ENCODE data around the gene SASS6.

DNA sequence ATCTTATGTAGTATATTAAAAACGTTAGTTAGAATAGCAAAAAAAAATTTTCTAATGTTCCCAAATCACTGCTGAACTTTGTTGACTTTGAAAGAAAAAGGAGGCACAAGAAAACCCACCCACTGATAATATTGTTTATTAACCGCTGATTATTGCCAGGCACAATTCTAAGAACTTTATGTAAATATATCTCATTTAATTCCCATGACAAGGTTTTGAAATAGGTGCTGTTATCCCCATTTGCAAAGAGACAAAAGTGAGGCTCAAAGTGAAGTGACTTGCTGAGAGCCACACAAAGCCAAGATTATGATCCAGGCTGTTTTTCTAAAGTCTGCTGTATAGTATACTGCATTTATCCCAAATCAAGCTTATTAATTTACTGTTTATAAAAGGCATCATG lies 56.4 kb downstream of the SASS6 start:
- TF ChIP-seq POLR2AphosphoS5 (IDR thresholded peaks at IDR 0.05; ENCODE audit: low read length) (no peak), EZH2 (IDR thresholded peaks at IDR 0.05; ENCODE audit: borderline replicate concordance, control insufficient read depth, low read depth, low read length) (no peak), ZZZ3 (IDR thresholded peaks at IDR 0.05; ENCODE audit: control insufficient read depth, insufficient read length, low read depth) (no peak), ASH2L (IDR thresholded peaks at IDR 0.05; ENCODE audit: borderline replicate concordance, low read depth) (no peak), HCFC1 (IDR thresholded peaks at IDR 0.05; ENCODE audit: low read length) (no peak)

All from GM12878 (cell line).